ENCODE measurements around the gene ERVW-1.

DNA sequence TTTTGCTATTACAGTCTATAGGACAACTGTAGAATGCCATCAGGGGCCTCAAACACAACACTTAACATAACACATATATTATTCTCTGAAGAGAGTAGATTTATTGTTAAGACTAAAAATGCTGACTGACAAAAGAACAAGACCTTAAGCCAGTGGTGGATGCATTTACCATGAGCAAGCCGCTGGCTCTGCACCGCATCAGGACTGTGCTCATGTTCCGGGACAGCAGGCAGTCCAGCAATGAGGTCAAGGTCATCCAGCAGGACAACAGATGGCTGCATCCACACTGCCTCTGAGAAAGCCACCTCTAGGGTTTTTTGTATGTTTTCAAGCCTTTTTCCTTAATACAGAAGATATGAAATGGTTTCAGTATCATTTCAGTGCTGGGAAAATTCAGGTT lies 26.8 kb upstream of the ERVW-1 start:
- TF ChIP-seq, protein P1, sequence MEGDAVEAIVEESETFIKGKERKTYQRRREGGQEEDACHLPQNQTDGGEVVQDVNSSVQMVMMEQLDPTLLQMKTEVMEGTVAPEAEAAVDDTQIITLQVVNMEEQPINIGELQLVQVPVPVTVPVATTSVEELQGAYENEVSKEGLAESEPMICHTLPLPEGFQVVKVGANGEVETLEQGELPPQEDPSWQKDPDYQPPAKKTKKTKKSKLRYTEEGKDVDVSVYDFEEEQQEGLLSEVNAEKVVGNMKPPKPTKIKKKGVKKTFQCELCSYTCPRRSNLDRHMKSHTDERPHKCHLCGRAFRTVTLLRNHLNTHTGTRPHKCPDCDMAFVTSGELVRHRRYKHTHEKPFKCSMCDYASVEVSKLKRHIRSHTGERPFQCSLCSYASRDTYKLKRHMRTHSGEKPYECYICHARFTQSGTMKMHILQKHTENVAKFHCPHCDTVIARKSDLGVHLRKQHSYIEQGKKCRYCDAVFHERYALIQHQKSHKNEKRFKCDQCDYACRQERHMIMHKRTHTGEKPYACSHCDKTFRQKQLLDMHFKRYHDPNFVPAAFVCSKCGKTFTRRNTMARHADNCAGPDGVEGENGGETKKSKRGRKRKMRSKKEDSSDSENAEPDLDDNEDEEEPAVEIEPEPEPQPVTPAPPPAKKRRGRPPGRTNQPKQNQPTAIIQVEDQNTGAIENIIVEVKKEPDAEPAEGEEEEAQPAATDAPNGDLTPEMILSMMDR (IDR thresholded peaks at IDR 0.05), result no peak
- no peak for TF ChIP-seq POLR2A (IDR thresholded peaks at IDR 0.05)

Measured in upper lobe of left lung (tissue), 4 donors.